Epithelial cell of proximal tubule (primary cell): ENCODE data around the gene TNFAIP2. TPM values are rescaled to one million over a fixed set of nuclear protein-coding genes. Genes with fewer than 3 reads are reported as not detected.

Source experiments
- DNase-seq: peaks from one replicate; pipeline ENCODE4 v3.0.0-alpha.2; 2011; ENCODE audit warnings: low read depth
- H3K4me3 ChIP-seq: 2 replicates; pipeline ENCODE4 v1.5.1; 2011; ENCODE audit warnings: low read depth, mild to moderate bottlenecking, low read length
- CTCF ChIP-seq: conservative IDR thresholded peaks from 2 replicates; pipeline ENCODE4 v1.5.1; 2012; ENCODE audit warnings: low read depth, mild to moderate bottlenecking, low read length
- total RNA-seq: library from RNA; depleted of rRNA; stranded (reverse); fragments of >200 nt; gene quantifications from 2 replicates; pipeline ENCODE4 v1.2.3, GENCODE V29; 2015

TNFAIP2 gene
- total RNA-seq, 1 donor from 2014 or later = 155 TPM

DNA sequence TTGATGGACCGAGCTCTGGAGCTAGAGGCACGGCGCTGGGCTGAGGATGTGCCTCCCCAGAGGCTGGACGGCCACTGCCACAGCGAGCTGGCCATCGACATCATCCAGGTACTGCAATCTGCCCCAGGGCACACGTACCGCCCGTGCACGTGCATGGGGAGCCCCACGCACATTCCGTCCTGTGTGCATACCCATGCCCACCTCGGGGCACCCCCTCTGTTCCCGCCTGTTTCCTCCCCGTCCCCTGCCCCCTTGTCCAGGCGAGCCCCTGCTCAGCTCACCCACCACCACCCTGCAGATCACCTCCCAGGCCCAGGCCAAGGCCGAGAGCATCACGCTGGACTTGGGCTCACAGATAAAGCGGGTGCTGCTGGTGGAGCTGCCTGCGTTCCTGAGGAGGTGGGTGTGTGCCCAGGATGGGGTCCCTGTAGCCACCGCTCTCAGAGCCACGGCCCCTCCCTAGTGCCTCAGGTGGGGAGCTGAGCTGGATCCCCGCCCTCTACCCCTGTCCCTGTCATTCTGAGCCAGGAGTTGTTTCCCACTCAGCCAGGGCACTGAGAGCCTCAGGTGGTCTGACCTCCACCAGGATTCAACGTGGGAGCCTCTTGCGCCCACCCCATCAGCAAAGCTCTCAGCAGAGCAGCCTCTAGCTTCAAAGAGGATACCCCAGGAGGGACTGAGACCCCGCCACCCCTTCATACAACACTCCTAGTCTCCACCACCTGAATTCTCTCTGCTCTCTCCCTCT lies 6.9 kb downstream of the TNFAIP2 start:
- DNase-seq = no peak
- H3K4me3 ChIP-seq = no peak overlapping the region
- TF ChIP-seq CTCF = no peak

GRCh38 chr14:103130965-103131364 lies 7.7 kb downstream of the TNFAIP2 start:
- H3K4me3 ChIP-seq = no peak overlapping the region
- DNase-seq = no peak
- TF ChIP-seq CTCF = no peak

DNA sequence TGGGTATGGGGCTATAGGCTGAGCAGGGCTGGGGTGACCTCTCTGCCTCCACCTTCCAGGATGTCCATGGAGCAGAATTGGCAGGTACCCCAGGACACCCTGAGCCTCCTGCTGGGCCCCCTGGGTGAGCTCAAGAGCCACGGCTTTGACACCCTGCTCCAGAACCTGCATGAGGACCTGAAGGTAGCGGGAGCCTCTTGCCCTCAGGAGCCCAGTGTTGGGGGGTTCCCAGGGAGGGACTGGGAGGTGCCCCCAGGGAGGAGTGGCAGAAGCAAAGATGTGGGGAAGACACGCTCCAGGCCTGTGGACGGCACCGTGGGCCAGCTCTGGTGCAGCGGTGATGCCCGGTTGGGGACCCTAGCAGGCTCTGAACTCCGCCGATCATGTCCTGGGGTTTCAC lies 8.3 kb downstream of the TNFAIP2 start:
- H3K4me3 ChIP-seq = no peak overlapping the region
- no peak for DNase-seq
- TF ChIP-seq CTCF = no peak

GRCh38 chr14:103132381-103133209 lies 9.3 kb downstream of the TNFAIP2 start:
- no peak overlapping the region for H3K4me3 ChIP-seq
- TF ChIP-seq CTCF = no peak
- no peak for DNase-seq

DNA sequence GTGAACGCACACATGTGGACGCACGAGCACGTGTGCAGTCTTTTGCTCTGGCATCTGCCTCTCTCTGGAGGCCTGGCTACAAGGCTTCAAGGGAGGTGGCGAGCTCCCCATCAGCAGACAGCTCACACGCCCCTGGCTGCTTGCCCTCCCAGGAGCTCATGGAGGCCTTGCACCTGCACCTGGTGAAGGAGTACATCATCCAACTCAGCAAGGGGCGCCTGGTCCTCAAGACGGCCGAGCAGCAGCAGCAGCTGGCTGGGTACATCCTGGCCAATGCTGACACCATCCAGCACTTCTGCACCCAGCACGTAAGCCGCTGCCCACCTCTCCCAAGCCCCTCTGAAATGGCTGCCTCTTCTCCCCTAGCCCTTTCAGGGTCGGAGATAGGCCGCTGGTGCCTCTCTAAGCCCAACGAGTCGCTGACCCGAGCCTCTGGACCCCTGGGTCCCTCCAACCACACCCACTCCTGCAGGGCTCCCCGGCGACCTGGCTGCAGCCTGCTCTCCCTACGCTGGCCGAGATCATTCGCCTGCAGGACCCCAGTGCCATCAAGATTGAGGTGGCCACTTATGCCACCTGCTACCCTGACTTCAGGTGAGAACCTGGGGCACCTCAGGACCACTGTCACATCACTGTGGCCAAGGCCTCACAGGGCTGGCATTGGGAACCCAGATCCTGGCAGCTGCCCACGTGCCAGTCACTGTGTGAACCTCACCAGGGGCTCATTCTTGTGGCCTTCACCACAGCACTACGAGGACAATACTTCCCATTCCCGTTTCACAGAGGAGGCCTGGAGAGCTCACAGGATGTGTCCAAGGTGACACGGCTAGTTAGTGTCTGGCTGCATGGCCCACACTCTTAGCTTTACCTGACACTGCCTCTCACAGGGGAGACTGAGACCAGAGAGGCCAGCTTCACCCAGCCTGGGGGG lies 10.2 kb downstream of the TNFAIP2 start:
- no peak for DNase-seq
- H3K4me3 ChIP-seq = no peak overlapping the region
- TF ChIP-seq CTCF = no peak

DNA sequence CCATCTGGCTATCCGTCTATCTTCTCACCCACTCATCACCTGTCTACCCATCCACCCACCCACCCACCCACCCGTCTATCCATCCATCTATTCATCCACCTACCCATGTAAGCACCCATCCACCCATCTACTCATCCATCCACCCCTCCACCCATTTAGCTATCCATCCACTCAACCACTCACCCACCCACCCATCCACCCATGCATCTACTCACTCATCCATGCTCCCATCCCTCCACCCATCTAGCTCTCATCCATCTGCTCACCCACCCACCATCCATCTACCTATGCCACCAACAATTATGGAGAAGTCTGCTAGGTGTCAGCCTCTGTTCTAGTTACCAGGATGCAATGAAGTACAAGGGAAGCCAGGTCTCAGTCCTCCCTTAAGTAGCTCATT lies 11.1 kb downstream of the TNFAIP2 start:
- DNase-seq = no peak
- no peak overlapping the region for H3K4me3 ChIP-seq
- TF ChIP-seq CTCF = no peak
